PFSK-1 (cell line): ENCODE results near the gene HMGCLL1.

Experiments used
- FOXP2 ChIP-seq: optimal IDR thresholded peaks from 2 replicates; pipeline ENCODE3; 2011; ENCODE audit warnings: borderline replicate concordance, control low read depth, inconsistent platforms; ENCODE audit not compliant: insufficient read depth; ENCODE audit errors: extremely low read length, extremely low read depth
- POLR2AphosphoS5 ChIP-seq: IDR thresholded peaks from 2 replicates; pipeline ENCODE4 v1.6.1; 2012; ENCODE audit warnings: low read depth, mild to moderate bottlenecking, control low read depth, low read length, moderate library complexity
- REST ChIP-seq, 2 experiments: IDR thresholded peaks; 2 replicates each; pipeline versions ENCODE4 v1.6.1 to v1.8.0; 2011 to 2012; ENCODE audit warnings: low read depth in 2 of 2, low read length in 2 of 2, control low read depth in 1 of 2, inconsistent platforms in 1 of 2, mild to moderate bottlenecking in 1 of 2, moderate library complexity in 1 of 2; ENCODE audit not compliant: insufficient read depth in 1 of 2
- SIN3A ChIP-seq: IDR thresholded peaks from 2 replicates; pipeline ENCODE4 v1.6.1; 2012; ENCODE audit warnings: mild to moderate bottlenecking, low read length, moderate library complexity, borderline replicate concordance; ENCODE audit not compliant: insufficient read depth
- TAF1 ChIP-seq: IDR thresholded peaks from 2 replicates; pipeline ENCODE4 v1.6.1; 2012; ENCODE audit warnings: low read length, control low read depth, borderline replicate concordance; ENCODE audit not compliant: insufficient read depth

Gene HMGCLL1

GRCh38 chr6:55496201-55496600, 82.8 kb downstream of the HMGCLL1 start:
- TF ChIP-seq TAF1, result no peak
- TF ChIP-seq FOXP2, result no peak
- TF ChIP-seq POLR2AphosphoS5, result no peak
- TF ChIP-seq SIN3A, result no peak
- TF ChIP-seq REST (IDR thresholded peaks at IDR 0.05; ENCODE audit: insufficient read depth in 1 of 2, low read depth in 2 of 2, low read length in 2 of 2), result no peak

- TF ChIP-seq SIN3A (no peak), FOXP2 (no peak), REST (IDR thresholded peaks at IDR 0.05; ENCODE audit: insufficient read depth in 1 of 2, low read depth in 2 of 2, low read length in 2 of 2) (no peak), TAF1 (no peak), POLR2AphosphoS5 (no peak)
Observed at GRCh38 chr6:55495277-55495676, 83.7 kb downstream of the HMGCLL1 start.

GRCh38 chr6:55494411-55494810, 84.6 kb downstream of the HMGCLL1 start:
- TF ChIP-seq TAF1, result no peak
- TF ChIP-seq FOXP2, result no peak
- TF ChIP-seq SIN3A, result no peak
- no peak for TF ChIP-seq REST (IDR thresholded peaks at IDR 0.05; ENCODE audit: insufficient read depth in 1 of 2, low read depth in 2 of 2, low read length in 2 of 2)

GRCh38 chr6:55492259-55492658, 86.7 kb downstream of the HMGCLL1 start:
- TF ChIP-seq REST (IDR thresholded peaks at IDR 0.05; ENCODE audit: insufficient read depth in 1 of 2, low read depth in 2 of 2, low read length in 2 of 2) (no peak), SIN3A (no peak), FOXP2 (no peak), TAF1 (no peak), POLR2AphosphoS5 (no peak)

GRCh38 chr6:55490871-55491270, 88.1 kb downstream of the HMGCLL1 start:
- no peak for TF ChIP-seq SIN3A
- TF ChIP-seq POLR2AphosphoS5, result no peak
- TF ChIP-seq REST (IDR thresholded peaks at IDR 0.05; ENCODE audit: insufficient read depth in 1 of 2, low read depth in 2 of 2, low read length in 2 of 2), result no peak
- no peak for TF ChIP-seq FOXP2
- TF ChIP-seq TAF1, result no peak
